K562 (cell line): Measurements from ENCODE around the gene RTCB. TPM values are rescaled to one million over a fixed set of nuclear protein-coding genes. Genes with fewer than 3 reads are reported as not detected.
A peak's percentile ranks its signal among the peaks of the same experiment; 100 is the strongest.

Experiments used
- ATF7 ChIP-seq: fragments of 450-650 bp; IDR thresholded peaks from 2 replicates; pipeline ENCODE4 v1.7.1; 2014; ENCODE audit warnings: mild to moderate bottlenecking, moderate library complexity
- CBX3 ChIP-seq, 2 experiments: IDR thresholded peaks; 1 replicate in 1 of 2; 2 replicates in 1 of 2; pipeline ENCODE4 v1.6.1; 2012; ENCODE audit warnings: inconsistent platforms in 2 of 2, low read length in 2 of 2, borderline replicate concordance in 1 of 2, control low read depth in 1 of 2
- CREM ChIP-seq: IDR thresholded peaks from 2 replicates; pipeline ENCODE4 v1.6.1; 2014; ENCODE audit warnings: antibody characterized with exemption, low read depth
- CXXC5 ChIP-seq: fragments of 250-450 bp; sonication (Bioruptor Pico); IDR thresholded peaks from 2 replicates; pipeline ENCODE4 v1.8.0; 2022; ENCODE audit warnings: inconsistent platforms, mild to moderate bottlenecking, moderate library complexity
- EP400 ChIP-seq: fragments of 450-650 bp; IDR thresholded peaks from 2 replicates; pipeline ENCODE4 v1.6.1; 2017; ENCODE audit warnings: antibody characterized with exemption, mild to moderate bottlenecking, moderate library complexity
- KDM5B ChIP-seq: fragments of 200-600 bp; sonication (generic); IDR thresholded peaks from 2 replicates; pipeline ENCODE4 v1.6.1; 2012; ENCODE audit warnings: low read depth, mild to moderate bottlenecking, moderate library complexity, low read length, control low read depth, inconsistent platforms; ENCODE audit not compliant: insufficient replicate concordance
- LCOR ChIP-seq: sonication (generic); formaldehyde crosslinking; IDR thresholded peaks from 2 replicates; pipeline ENCODE4 v1.8.0; 2022; ENCODE audit warnings: mild to moderate bottlenecking, missing genetic modification reagents
- PHF8 ChIP-seq: fragments of 200-600 bp; sonication (generic); IDR thresholded peaks from 2 replicates; pipeline ENCODE4 v1.6.1; 2012; ENCODE audit warnings: mixed run types, mild to moderate bottlenecking, inconsistent platforms, low read length, moderate library complexity, borderline replicate concordance
- PHTF2 ChIP-seq: fragments of 250-450 bp; sonication (Bioruptor Pico); IDR thresholded peaks from 2 replicates; pipeline ENCODE4 v1.5.0; 2021; ENCODE audit warnings: mild to moderate bottlenecking
- POLR2B ChIP-seq: fragments of 450-650 bp; IDR thresholded peaks from 2 replicates; pipeline ENCODE4 v1.6.1; 2018; ENCODE audit warnings: low read depth; ENCODE audit not compliant: partially characterized antibody
- POLR2G ChIP-seq: fragments of 200-400 bp; formaldehyde crosslinking; IDR thresholded peaks from 2 replicates; pipeline ENCODE4 v1.6.1; 2017; ENCODE audit warnings: low read depth, mild to moderate bottlenecking, antibody characterized with exemption, low read length, moderate library complexity
- RUNX1 ChIP-seq: sonication (generic); IDR thresholded peaks from 2 replicates; pipeline ENCODE4 v1.6.1; 2016; ENCODE audit warnings: antibody characterized with exemption, low read depth
- SETDB1 ChIP-seq: IDR thresholded peaks from one replicate; pipeline ENCODE4 v1.6.1; 2012; ENCODE audit warnings: low read length, control low read depth, inconsistent platforms
- SMAD4 ChIP-seq: fragments of 250-450 bp; sonication (Bioruptor Pico); conservative IDR thresholded peaks from 2 replicates; pipeline ENCODE4 v1.8.0; 2021; ENCODE audit warnings: inconsistent platforms, mild to moderate bottlenecking, moderate library complexity
- TAF1 ChIP-seq: IDR thresholded peaks from 2 replicates; pipeline ENCODE4 v1.6.1; 2011; ENCODE audit warnings: mild to moderate bottlenecking, low read length, moderate library complexity; ENCODE audit not compliant: insufficient read depth, control insufficient read depth, severe bottlenecking; ENCODE audit errors: extremely low read depth
- TBP ChIP-seq: optimal IDR thresholded peaks from 2 replicates; pipeline ENCODE3; 2011; ENCODE audit warnings: low read depth, low read length, improper control_type of control experiment
- ZFP1 ChIP-seq: fragments of 450-650 bp; formaldehyde crosslinking; IDR thresholded peaks from 2 replicates; pipeline ENCODE4 v1.4.0; 2020; ENCODE audit warnings: mild to moderate bottlenecking, mixed read lengths
- ZFX ChIP-seq: sonication (generic); formaldehyde crosslinking; IDR thresholded peaks from 2 replicates; pipeline ENCODE4 v1.8.0; 2022; ENCODE audit warnings: mild to moderate bottlenecking, missing genetic modification reagents, moderate library complexity
- ZKSCAN1 ChIP-seq: fragments of 150-350 bp; IDR thresholded peaks from 2 replicates; pipeline ENCODE4 v1.6.1; 2016; ENCODE audit warnings: low read depth, low read length
- ZNF143 ChIP-seq: sonication (generic); formaldehyde crosslinking; IDR thresholded peaks from 2 replicates; pipeline ENCODE4 v1.9.0; 2022; ENCODE audit warnings: mild to moderate bottlenecking, missing genetic modification reagents
- ZNF764 ChIP-seq: fragments of 250-450 bp; sonication (Bioruptor Pico); IDR thresholded peaks from 2 replicates; pipeline ENCODE4 v1.4.0; 2020; ENCODE audit warnings: low read depth, mild to moderate bottlenecking, moderate library complexity
- polyA plus RNA-seq, 8 experiments: library from polyadenylated mRNA; depleted of rRNA in 4 of 8; stranded (reverse) in 5 of 8; unstranded in 3 of 8; fragments of >200 nt; fragmentation: Nextera tagmentation in 2 of 8; fragmentation: Illumina TruSeq in 1 of 8; extraction: Ambion mirVana in 2 of 8; extraction: Trizol in 1 of 8; gene quantifications; 2 replicates each; pipeline versions ENCODE4 v1.2.1 to v1.2.3, GENCODE V29; 2011 to 2014; ENCODE audit warnings: inconsistent platforms in 1 of 8, missing spikeins in 1 of 8
- total RNA-seq, 7 experiments: library from RNA; depleted of rRNA in 6 of 7; stranded (reverse); fragments of >200 nt in 6 of 7; fragmentation: Illumina TruSeq in 2 of 7; extraction: Trizol in 2 of 7; gene quantifications; 2 replicates each; pipeline versions ENCODE4 v1.2.1 to v1.2.3, GENCODE V29; 2011 to 2021; ENCODE audit warnings: low replicate concordance in 1 of 7
- TF ChIP-seq, protein P1 (sequence below): sonication (generic); formaldehyde crosslinking; IDR thresholded peaks from 2 replicates; pipeline ENCODE4 v1.8.0; 2022; ENCODE audit warnings: mild to moderate bottlenecking, missing genetic modification reagents
- TF ChIP-seq, protein P2 (sequence below): fragments of 250-450 bp; sonication (Bioruptor Pico); IDR thresholded peaks from 2 replicates; pipeline ENCODE4 v1.5.0; 2021
- TF ChIP-seq, protein P3 (sequence below): IDR thresholded peaks from 2 replicates; pipeline ENCODE4 v1.6.1; 2011; ENCODE audit not compliant: insufficient read length; ENCODE audit errors: extremely low read depth

The RTCB gene
- total and polyA plus RNA-seq, 9 of the 15 experiments (the other 6 are each of a cell fraction or from before 2014, with no cell fraction given) = 80.3 to 269 (median 92.3) TPM

DNA sequence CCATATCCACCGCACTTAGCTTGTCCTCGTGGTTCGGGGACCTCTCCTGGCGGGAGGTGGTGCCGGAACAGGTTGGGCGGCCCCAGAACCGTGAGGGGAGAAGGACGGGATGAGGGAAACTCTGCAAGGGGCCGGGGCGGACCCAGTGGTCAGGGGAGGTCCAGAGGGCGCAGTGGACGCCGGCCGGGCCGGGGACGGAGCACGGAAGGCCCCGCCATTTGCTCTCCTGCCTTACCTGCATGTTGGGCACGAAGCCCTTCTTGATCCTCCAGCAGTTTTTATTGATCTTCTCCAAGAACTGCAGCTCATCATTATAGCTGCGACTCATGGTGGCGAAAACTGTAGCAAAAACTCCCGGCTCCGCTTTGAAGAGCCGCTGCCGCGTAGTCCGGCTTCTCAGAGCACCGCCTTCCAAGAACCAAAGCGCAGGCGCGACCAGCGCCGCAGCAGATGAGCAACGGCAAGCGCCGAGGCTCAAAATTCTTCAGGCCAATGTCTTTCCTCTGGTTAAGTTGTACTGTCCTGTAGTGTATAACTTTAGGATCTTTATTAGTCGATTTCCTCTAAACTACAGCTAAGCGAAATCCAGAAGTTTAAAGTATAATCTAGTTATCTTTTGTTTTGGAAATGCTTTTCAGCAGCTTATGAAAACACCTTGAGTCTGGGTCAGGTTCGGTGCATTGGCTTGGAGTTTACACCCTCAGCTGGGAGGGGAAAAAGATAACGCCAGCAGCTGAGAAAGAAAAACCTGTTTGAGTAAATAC, at the start of gene RTCB (continued):
- TF ChIP-seq, protein P1, sequence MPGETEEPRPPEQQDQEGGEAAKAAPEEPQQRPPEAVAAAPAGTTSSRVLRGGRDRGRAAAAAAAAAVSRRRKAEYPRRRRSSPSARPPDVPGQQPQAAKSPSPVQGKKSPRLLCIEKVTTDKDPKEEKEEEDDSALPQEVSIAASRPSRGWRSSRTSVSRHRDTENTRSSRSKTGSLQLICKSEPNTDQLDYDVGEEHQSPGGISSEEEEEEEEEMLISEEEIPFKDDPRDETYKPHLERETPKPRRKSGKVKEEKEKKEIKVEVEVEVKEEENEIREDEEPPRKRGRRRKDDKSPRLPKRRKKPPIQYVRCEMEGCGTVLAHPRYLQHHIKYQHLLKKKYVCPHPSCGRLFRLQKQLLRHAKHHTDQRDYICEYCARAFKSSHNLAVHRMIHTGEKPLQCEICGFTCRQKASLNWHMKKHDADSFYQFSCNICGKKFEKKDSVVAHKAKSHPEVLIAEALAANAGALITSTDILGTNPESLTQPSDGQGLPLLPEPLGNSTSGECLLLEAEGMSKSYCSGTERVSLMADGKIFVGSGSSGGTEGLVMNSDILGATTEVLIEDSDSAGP (CRISPR knock-in tag) = no peak
- peak; percentile 64 for TF ChIP-seq TBP
- peak; percentile 11; the same call in 1 of the 2 replicates for TF ChIP-seq CREM
- peak; percentile 83 for TF ChIP-seq CXXC5
- TF ChIP-seq LCOR (CRISPR knock-in tag) = no peak
- no peak for TF ChIP-seq ZNF143 (CRISPR knock-in tag)
- no peak for TF ChIP-seq CBX3 (IDR thresholded peaks at IDR 0.05; ENCODE audit: borderline replicate concordance in 1 of 2, low read length in 2 of 2)
- no peak for TF ChIP-seq RUNX1
- no peak for TF ChIP-seq ZNF764 (CRISPR knock-in tag)
- peak; percentile 32; the same call in 1 of the 2 replicates for TF ChIP-seq ZFX (CRISPR knock-in tag)
- TF ChIP-seq, protein P2, sequence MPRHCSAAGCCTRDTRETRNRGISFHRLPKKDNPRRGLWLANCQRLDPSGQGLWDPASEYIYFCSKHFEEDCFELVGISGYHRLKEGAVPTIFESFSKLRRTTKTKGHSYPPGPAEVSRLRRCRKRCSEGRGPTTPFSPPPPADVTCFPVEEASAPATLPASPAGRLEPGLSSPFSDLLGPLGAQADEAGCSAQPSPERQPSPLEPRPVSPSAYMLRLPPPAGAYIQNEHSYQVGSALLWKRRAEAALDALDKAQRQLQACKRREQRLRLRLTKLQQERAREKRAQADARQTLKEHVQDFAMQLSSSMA (CRISPR knock-in tag) = no peak
- TF ChIP-seq SETDB1 = no peak
- peak; percentile 74; the same call in 1 of the 2 replicates for TF ChIP-seq PHF8
- TF ChIP-seq ZFP1 = no peak
- TF ChIP-seq EP400 = peak; percentile 64
- TF ChIP-seq POLR2B = peak; percentile 33
- no peak for TF ChIP-seq ZKSCAN1
- no peak for TF ChIP-seq SMAD4 (CRISPR knock-in tag)
- TF ChIP-seq, protein P3, sequence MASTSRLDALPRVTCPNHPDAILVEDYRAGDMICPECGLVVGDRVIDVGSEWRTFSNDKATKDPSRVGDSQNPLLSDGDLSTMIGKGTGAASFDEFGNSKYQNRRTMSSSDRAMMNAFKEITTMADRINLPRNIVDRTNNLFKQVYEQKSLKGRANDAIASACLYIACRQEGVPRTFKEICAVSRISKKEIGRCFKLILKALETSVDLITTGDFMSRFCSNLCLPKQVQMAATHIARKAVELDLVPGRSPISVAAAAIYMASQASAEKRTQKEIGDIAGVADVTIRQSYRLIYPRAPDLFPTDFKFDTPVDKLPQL = no peak
- TF ChIP-seq ATF7 = peak; percentile 24; the same call in 1 of the 2 replicates
- peak; percentile 63 for TF ChIP-seq POLR2G
- TF ChIP-seq TAF1 = peak; percentile 50
- no peak for TF ChIP-seq PHTF2
- peak; percentile 59 for TF ChIP-seq KDM5B
